K562 (cell line): ENCODE results near the gene C1orf122. TPM values are rescaled to one million over a fixed set of nuclear protein-coding genes. Genes with fewer than 3 reads are reported as not detected.

ENCODE experiments used
- ATAC-seq: fragments of 200-7000 bp; cut with Tn5 transposase; 3 replicates; pipeline ENCODE4 v1.9.1; 2020; ENCODE audit warnings: moderate library complexity
- BruUV-seq: library from RNA; stranded (reverse); fragments of 400-500 nt; replicated peaks from 2 replicates; lab custom pipeline; 2021; lab: Mats Ljungman, UMichigan
- CTCF ChIA-PET: fragments of 300-600 bp; formaldehyde crosslinking; extraction: SDS; loops from one replicate; lab custom pipeline; 2021; ENCODE audit warnings: low intra/inter-chr PET ratio; lab: Yijun Ruan, JAX
- POLR2A ChIA-PET: fragments of 300-600, 350-650 bp; sonication (Branson Sonifier 250); formaldehyde crosslinking; extraction: SDS; loops from one replicate; lab custom pipeline; 2021; ENCODE audit warnings: antibody characterized with exemption, inconsistent platforms; lab: Yijun Ruan, JAX
- DNase-seq, 4 experiments: peaks; one replicate each; pipeline versions ENCODE4 v3.0.0 to v3.0.0-alpha.2; 2011 to 2018; ENCODE audit warnings: low spot score in 3 of 4, mixed read lengths in 3 of 4; ENCODE audit errors: extremely low read depth in 1 of 4
- FAIRE-seq: peaks from 2 replicates; lab custom pipeline; 2011; peaks lifted over from hg19 to GRCh38; lab: Jason Lieb, UNC
- H2AFZ ChIP-seq: 2 replicates; pipeline ENCODE4 v1.6.0; 2011; ENCODE audit warnings: low read depth, low read length, control low read depth, inconsistent platforms
- H3K27ac ChIP-seq: fragments of 200-600 bp; 3 replicates; pipeline ENCODE4 v1.8.0; 2011; ENCODE audit warnings: low read depth, mild to moderate bottlenecking, control low read depth, inconsistent platforms, low read length, moderate library complexity, mixed read lengths; ENCODE audit errors: extremely low read depth
- H3K27me3 ChIP-seq, 2 experiments: fragments of 300-600 bp in 1 of 2; 2 replicates in 1 of 2; 3 replicates in 1 of 2; pipeline versions ENCODE4 v1.6.0 to v1.8.0; 2011; ENCODE audit warnings: inconsistent platforms in 2 of 2, low read length in 2 of 2, mild to moderate bottlenecking in 1 of 2, mixed read lengths in 1 of 2, moderate library complexity in 1 of 2; ENCODE audit not compliant: control insufficient read depth in 2 of 2, insufficient read depth in 2 of 2
- H3K36me3 ChIP-seq: fragments of 300-600 bp; 3 replicates; pipeline ENCODE4 v1.8.0; 2011; ENCODE audit warnings: mild to moderate bottlenecking, low read length, inconsistent platforms; ENCODE audit not compliant: control insufficient read depth, insufficient read depth
- H3K4me1 ChIP-seq, 2 experiments: fragments of 200-600 bp in 1 of 2; replicated peaks in 1 of 2; 2 replicates in 1 of 2; 3 replicates in 1 of 2; pipeline versions ENCODE4 v1.5.1 to v1.8.0; 2011; ENCODE audit warnings: inconsistent platforms in 2 of 2, low read length in 2 of 2, mild to moderate bottlenecking in 1 of 2, mixed read lengths in 1 of 2, moderate library complexity in 1 of 2; ENCODE audit not compliant: control insufficient read depth in 2 of 2, insufficient read depth in 2 of 2
- H3K4me2 ChIP-seq: 2 replicates; pipeline ENCODE4 v1.6.1; 2011; ENCODE audit warnings: low read length, control low read depth, inconsistent platforms, mixed read lengths; ENCODE audit not compliant: insufficient read depth
- H3K4me3 ChIP-seq: fragments of 200-600 bp; sonication (generic), shearing (Covaris generic); 2 replicates; pipeline ENCODE4 v1.5.1; 2016; ENCODE audit warnings: control low read depth, inconsistent platforms
- H3K79me2 ChIP-seq: fragments of 200-600 bp; 3 replicates; pipeline ENCODE4 v1.8.0; 2011; ENCODE audit warnings: low read length, inconsistent platforms; ENCODE audit not compliant: control insufficient read depth, insufficient read depth
- H3K9ac ChIP-seq, 2 experiments: 2 replicates each; pipeline versions ENCODE4 v1.6.0 to v1.6.1; 2011; ENCODE audit warnings: low read depth in 2 of 2, low read length in 2 of 2, control low read depth in 1 of 2, inconsistent platforms in 1 of 2, mild to moderate bottlenecking in 1 of 2, mixed read lengths in 1 of 2; ENCODE audit not compliant: insufficient read depth in 1 of 2
- H3K9me1 ChIP-seq: one replicate; pipeline ENCODE4 v1.6.0; 2011; ENCODE audit warnings: inconsistent platforms, mild to moderate bottlenecking, low read length, moderate library complexity; ENCODE audit not compliant: control insufficient read depth, insufficient read depth
- H3K9me3 ChIP-seq: replicated peaks from 2 replicates; pipeline ENCODE4 v1.5.1; 2011; ENCODE audit warnings: low read depth, low read length, inconsistent platforms; ENCODE audit not compliant: control insufficient read depth, insufficient read depth
- H4K20me1 ChIP-seq: replicated peaks from 2 replicates; pipeline ENCODE4 v1.6.1; 2011; ENCODE audit warnings: low read length, inconsistent platforms, mixed read lengths; ENCODE audit not compliant: control insufficient read depth, insufficient read depth
- C11orf30 ChIP-seq: fragments of 450-650 bp; IDR thresholded peaks from 2 replicates; pipeline ENCODE4 v1.6.1; 2016; ENCODE audit warnings: low read depth, mild to moderate bottlenecking
- CBFB ChIP-seq: sonication (generic); formaldehyde crosslinking; IDR thresholded peaks from 2 replicates; pipeline ENCODE4 v1.4.0; 2020; ENCODE audit warnings: mild to moderate bottlenecking, missing genetic modification reagents
- MAFG ChIP-seq: fragments of 450-650 bp; conservative IDR thresholded peaks from 2 replicates; pipeline ENCODE4 v1.6.1; 2016; ENCODE audit warnings: missing genetic modification characterization, missing compliant biosample characterization
- SIN3B ChIP-seq: fragments of 450-650 bp; IDR thresholded peaks from 2 replicates; pipeline ENCODE4 v1.6.1; 2017; ENCODE audit warnings: low read depth, mild to moderate bottlenecking, moderate library complexity
- SPI1 ChIP-seq: IDR thresholded peaks from 2 replicates; pipeline ENCODE4 v1.6.1; 2011; ENCODE audit warnings: low read depth, low read length, control low read depth, borderline replicate concordance
- ZNF316 ChIP-seq: fragments of 450-650 bp; IDR thresholded peaks from 2 replicates; pipeline ENCODE4 v1.6.1; 2016
- WGBS: fragments of 100-300 bp; shearing (Covaris generic); methylation state at CpG from one replicate; pipeline ENCODE4 v1.1.6; 2016; ENCODE audit warnings: low coverage, mixed read lengths; ENCODE audit not compliant: insufficient coverage; ENCODE audit errors: missing lambda C conversion rate; 5-methylcytosine and 5-hydroxymethylcytosine counted together
- in situ Hi-C: fragments of 300-500 bp; cut with MboI; formaldehyde crosslinking; loops from 4 replicates; pipeline ENCODE4 v1.15.0; 2018; ENCODE audit warnings: inconsistent platforms, mixed read lengths
- intact Hi-C: fragments of 100-400 bp; cut with micrococcal nuclease; formaldehyde crosslinking; loops from 2 replicates; pipeline ENCODE4 v1.14.2; 2022
- polyA plus RNA-seq, 8 experiments: library from polyadenylated mRNA; depleted of rRNA in 4 of 8; stranded (reverse) in 5 of 8; unstranded in 3 of 8; fragments of >200 nt; fragmentation: Nextera tagmentation in 2 of 8; fragmentation: Illumina TruSeq in 1 of 8; extraction: Ambion mirVana in 2 of 8; extraction: Trizol in 1 of 8; gene quantifications; 2 replicates each; pipeline versions ENCODE4 v1.2.1 to v1.2.3, GENCODE V29; 2011 to 2014; ENCODE audit warnings: inconsistent platforms in 1 of 8, missing spikeins in 1 of 8
- total RNA-seq, 7 experiments: library from RNA; depleted of rRNA in 6 of 7; stranded (reverse); fragments of >200 nt in 6 of 7; fragmentation: Illumina TruSeq in 2 of 7; extraction: Trizol in 2 of 7; gene quantifications; 2 replicates each; pipeline versions ENCODE4 v1.2.1 to v1.2.3, GENCODE V29; 2011 to 2021; ENCODE audit warnings: low replicate concordance in 1 of 7
- TF ChIP-seq, protein P1 (sequence below): IDR thresholded peaks from 3 replicates; pipeline ENCODE4 v1.6.1; 2011; ENCODE audit warnings: borderline replicate concordance, mild to moderate bottlenecking; ENCODE audit not compliant: insufficient read length, insufficient read depth

Gene C1orf122
- total and polyA plus RNA-seq, 9 of the 15 experiments (the other 6 are each of a cell fraction or from before 2014, with no cell fraction given), result 3.6 to 70.9 (median 17.3) TPM

DNA sequence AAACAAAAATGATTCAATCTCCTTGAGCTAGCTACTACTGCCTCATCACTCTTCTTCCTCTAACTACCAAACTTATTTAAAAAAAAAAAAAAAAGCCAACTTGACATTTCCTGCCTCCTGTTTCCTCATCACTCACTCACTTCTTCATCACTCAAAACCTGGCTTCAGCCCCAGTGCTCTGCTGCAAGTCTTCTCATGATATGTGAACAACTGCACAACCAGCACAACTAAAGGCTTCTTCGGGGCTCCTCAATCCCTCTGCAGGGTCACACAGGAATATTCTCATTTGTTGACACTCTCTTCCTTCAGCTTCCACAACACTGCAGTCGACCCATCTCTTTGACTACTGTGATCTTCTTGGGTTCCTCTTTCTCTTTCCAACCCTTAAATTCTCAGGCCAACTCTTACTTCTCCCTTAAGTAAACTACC is 44.2 kb downstream of the C1orf122 start:
- peaks cover 38% of the 10 kb centered on the region; the same call in 2 of the 3 replicates for H3K36me3 ChIP-seq
- WGBS, result 50% methylated on average over 2 of the region's 2 CpGs
- no peak overlapping the region for H2AFZ ChIP-seq
- in situ Hi-C loops (no loop called here), intact Hi-C loops (no loop called here)
- no peak overlapping the region for H3K4me2 ChIP-seq
- H4K20me1 ChIP-seq, result 0 out of 2 replicates have a peak, but pooled peaks cover 7% of the 10 kb centered on the region
- CTCF ChIA-PET, result no interaction called here
- peak; percentile 19; the same call in 2 of the 3 replicates for ATAC-seq
- peak; percentile 23 for FAIRE-seq
- no peaks in the 10 kb centered on the region for H3K27me3 ChIP-seq
- no peaks in the 10 kb centered on the region for H3K9me3 ChIP-seq
- POLR2A ChIA-PET, result interaction anchor here (0.6 to 1.4 kb wide), 4 partner anchors 8 to 283 kb away, joined by 3 to 7 read pairs (median 4); partner anchors contain the start of gene MTF1
- no peak overlapping the region for H3K9ac ChIP-seq
- no peaks in the 10 kb centered on the region for H3K9me1 ChIP-seq
- H3K79me2 ChIP-seq, result peaks cover 53% of the 10 kb centered on the region
- H3K27ac ChIP-seq, result no peak overlapping the region
- TF ChIP-seq SPI1 (peak; percentile 55; the same call in 1 of the 2 replicates), SIN3B (no peak), MAFG (tag) (0 out of 2 replicates have a peak, but pooled peaks have one; percentile 28), CBFB (CRISPR knock-in tag) (no peak), C11orf30 (peak; percentile 39; the same call in 1 of the 2 replicates), ZNF316 (peak; percentile 81)
- TF ChIP-seq, protein P1, sequence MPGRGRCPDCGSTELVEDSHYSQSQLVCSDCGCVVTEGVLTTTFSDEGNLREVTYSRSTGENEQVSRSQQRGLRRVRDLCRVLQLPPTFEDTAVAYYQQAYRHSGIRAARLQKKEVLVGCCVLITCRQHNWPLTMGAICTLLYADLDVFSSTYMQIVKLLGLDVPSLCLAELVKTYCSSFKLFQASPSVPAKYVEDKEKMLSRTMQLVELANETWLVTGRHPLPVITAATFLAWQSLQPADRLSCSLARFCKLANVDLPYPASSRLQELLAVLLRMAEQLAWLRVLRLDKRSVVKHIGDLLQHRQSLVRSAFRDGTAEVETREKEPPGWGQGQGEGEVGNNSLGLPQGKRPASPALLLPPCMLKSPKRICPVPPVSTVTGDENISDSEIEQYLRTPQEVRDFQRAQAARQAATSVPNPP, result no peak
- H3K4me1 ChIP-seq, result peaks cover 6 to 20% of the 10 kb centered on the region in 2 experiments; a peak in 4 of 5 replicates
- no peak for DNase-seq
- no TSS peak for BruUV-seq
- no peak overlapping the region for H3K4me3 ChIP-seq
